ENCODE data around the gene MYLK4.

The MYLK4 gene

GRCh38 chr6:2755456-2755855, 4.7 kb upstream of the MYLK4 start:
- H3K4me3 ChIP-seq (ENCODE audit: low read length), result no peak overlapping the region
- no CpG with 5 or more reads among the region's 3 CpGs for WGBS (ENCODE audit: insufficient coverage, insufficient read length)
- H3K27me3 ChIP-seq (ENCODE audit: control insufficient read depth, insufficient read depth, low read length), result no peaks in the 10 kb centered on the region
- H3K9me3 ChIP-seq (ENCODE audit: control insufficient read depth, insufficient read depth, low read length), result no peaks in the 10 kb centered on the region
- no peaks in the 10 kb centered on the region for H3K4me1 ChIP-seq (ENCODE audit: control insufficient read depth, insufficient read depth, low read length)
- H3K27ac ChIP-seq (ENCODE audit: low read length), result no peak overlapping the region
- H3K36me3 ChIP-seq (ENCODE audit: control insufficient read depth, insufficient read depth, low read length), result no peaks in the 10 kb centered on the region
- DNase-seq (ENCODE audit: low read depth, low spot score), result no peak

DNA sequence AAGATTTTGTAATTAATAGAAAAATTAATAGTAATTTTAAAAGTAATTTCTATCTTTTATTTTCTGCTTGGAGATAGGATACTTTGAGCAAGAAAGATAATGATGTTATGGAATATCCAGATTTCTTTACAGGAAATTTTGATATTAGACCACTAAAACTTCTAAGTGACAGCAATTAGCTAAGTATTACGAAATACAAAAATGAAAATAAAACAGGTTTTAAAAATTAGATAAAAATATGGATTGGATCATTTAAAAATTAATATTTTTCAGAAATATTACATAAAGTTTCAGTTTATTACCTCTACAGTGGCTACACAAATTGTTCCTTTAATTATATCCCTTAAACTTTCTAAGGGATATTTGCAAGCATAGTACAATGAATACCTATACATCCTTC, 4.2 kb upstream of the MYLK4 start:
- no peak overlapping the region for H3K27ac ChIP-seq (ENCODE audit: low read length)
- WGBS (ENCODE audit: insufficient coverage, insufficient read length), result no CpG with 5 or more reads among the region's 1 CpG
- H3K9me3 ChIP-seq (ENCODE audit: control insufficient read depth, insufficient read depth, low read length), result no peaks in the 10 kb centered on the region
- H3K27me3 ChIP-seq (ENCODE audit: control insufficient read depth, insufficient read depth, low read length), result no peaks in the 10 kb centered on the region
- H3K36me3 ChIP-seq (ENCODE audit: control insufficient read depth, insufficient read depth, low read length), result no peaks in the 10 kb centered on the region
- no peak for DNase-seq (ENCODE audit: low read depth, low spot score)
- no peak overlapping the region for H3K4me3 ChIP-seq (ENCODE audit: low read length)
- no peaks in the 10 kb centered on the region for H3K4me1 ChIP-seq (ENCODE audit: control insufficient read depth, insufficient read depth, low read length)

DNA sequence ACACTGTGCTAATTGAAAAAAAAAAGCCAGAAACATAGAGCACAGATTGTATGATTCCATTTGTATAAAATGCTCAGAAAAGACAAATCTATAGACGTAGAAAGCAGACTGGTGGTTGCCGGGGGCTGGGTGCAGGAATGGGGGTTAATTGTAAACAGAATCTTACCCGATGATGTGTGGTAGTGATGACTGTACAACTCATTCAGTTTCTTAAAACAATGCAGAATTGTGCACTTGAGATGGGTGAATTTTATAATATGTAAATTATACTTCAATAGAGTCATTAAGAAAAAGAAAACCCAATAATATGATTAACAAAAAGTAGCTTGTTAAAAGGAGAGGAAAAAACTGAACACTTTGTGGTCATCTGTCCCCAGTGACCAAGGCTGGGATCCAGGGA, 3.7 kb upstream of the MYLK4 start:
- H3K27me3 ChIP-seq (ENCODE audit: control insufficient read depth, insufficient read depth, low read length), result no peaks in the 10 kb centered on the region
- H3K4me3 ChIP-seq (ENCODE audit: low read length), result no peak overlapping the region
- no peaks in the 10 kb centered on the region for H3K9me3 ChIP-seq (ENCODE audit: control insufficient read depth, insufficient read depth, low read length)
- no peak for DNase-seq (ENCODE audit: low read depth, low spot score)
- no peaks in the 10 kb centered on the region for H3K4me1 ChIP-seq (ENCODE audit: control insufficient read depth, insufficient read depth, low read length)
- no peak overlapping the region for H3K27ac ChIP-seq (ENCODE audit: low read length)
- no CpG with 5 or more reads among the region's 3 CpGs for WGBS (ENCODE audit: insufficient coverage, insufficient read length)
- no peaks in the 10 kb centered on the region for H3K36me3 ChIP-seq (ENCODE audit: control insufficient read depth, insufficient read depth, low read length)

DNA sequence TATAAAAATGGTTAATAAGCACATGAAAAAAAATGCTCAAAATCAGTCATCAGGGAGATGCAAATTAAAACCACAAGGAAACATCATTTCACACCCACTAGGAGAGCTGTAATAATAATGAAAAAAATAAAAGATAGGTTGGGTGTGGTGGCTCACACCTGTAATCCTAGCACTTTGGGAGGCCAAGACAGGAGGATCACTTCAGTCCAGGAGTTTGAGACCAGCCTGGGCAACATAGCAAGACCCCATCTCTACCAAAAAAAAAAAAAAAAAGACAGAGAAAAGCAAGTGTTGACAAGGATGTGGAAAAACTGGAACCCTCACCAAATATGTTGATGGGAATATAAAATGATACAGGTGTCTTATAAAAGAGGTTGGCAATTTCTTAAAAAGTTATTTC, 3.0 kb upstream of the MYLK4 start:
- Histone ChIP-seq H3K36me3 (ENCODE audit: control insufficient read depth, insufficient read depth, low read length) (no peaks in the 10 kb centered on the region), H3K4me3 (ENCODE audit: low read length) (no peak overlapping the region), H3K4me1 (ENCODE audit: control insufficient read depth, insufficient read depth, low read length) (no peaks in the 10 kb centered on the region), H3K9me3 (ENCODE audit: control insufficient read depth, insufficient read depth, low read length) (no peaks in the 10 kb centered on the region), H3K27me3 (ENCODE audit: control insufficient read depth, insufficient read depth, low read length) (no peaks in the 10 kb centered on the region), H3K27ac (ENCODE audit: low read length) (no peak overlapping the region)
- no peak for DNase-seq (ENCODE audit: low read depth, low spot score)

- no peaks in the 10 kb centered on the region for H3K27me3 ChIP-seq (ENCODE audit: control insufficient read depth, insufficient read depth, low read length)
- no peak for DNase-seq (ENCODE audit: low read depth, low spot score)
- WGBS (ENCODE audit: insufficient coverage, insufficient read length), result no CpG with 5 or more reads among the region's 7 CpGs
- H3K9me3 ChIP-seq (ENCODE audit: control insufficient read depth, insufficient read depth, low read length), result no peaks in the 10 kb centered on the region
- H3K4me3 ChIP-seq (ENCODE audit: low read length), result no peak overlapping the region
- H3K36me3 ChIP-seq (ENCODE audit: control insufficient read depth, insufficient read depth, low read length), result no peaks in the 10 kb centered on the region
- H3K27ac ChIP-seq (ENCODE audit: low read length), result no peak overlapping the region
- no peaks in the 10 kb centered on the region for H3K4me1 ChIP-seq (ENCODE audit: control insufficient read depth, insufficient read depth, low read length)
Observed at GRCh38 chr6:2753110-2753489, 2.4 kb upstream of the MYLK4 start.

- H3K27me3 ChIP-seq (ENCODE audit: control insufficient read depth, insufficient read depth, low read length), result no peaks in the 10 kb centered on the region
- no peak overlapping the region for H3K4me3 ChIP-seq (ENCODE audit: low read length)
- H3K36me3 ChIP-seq (ENCODE audit: control insufficient read depth, insufficient read depth, low read length), result no peaks in the 10 kb centered on the region
- no peak overlapping the region for H3K27ac ChIP-seq (ENCODE audit: low read length)
- no peak for DNase-seq (ENCODE audit: low read depth, low spot score)
- H3K4me1 ChIP-seq (ENCODE audit: control insufficient read depth, insufficient read depth, low read length), result no peaks in the 10 kb centered on the region
- H3K9me3 ChIP-seq (ENCODE audit: control insufficient read depth, insufficient read depth, low read length), result no peaks in the 10 kb centered on the region
- no CpG with 5 or more reads among the region's 5 CpGs for WGBS (ENCODE audit: insufficient coverage, insufficient read length)
Observed at GRCh38 chr6:2752477-2753109, 1.9 kb upstream of the MYLK4 start.

- Histone ChIP-seq H3K27ac (ENCODE audit: low read length) (no peak overlapping the region), H3K4me1 (ENCODE audit: control insufficient read depth, insufficient read depth, low read length) (no peaks in the 10 kb centered on the region), H3K36me3 (ENCODE audit: control insufficient read depth, insufficient read depth, low read length) (no peaks in the 10 kb centered on the region), H3K27me3 (ENCODE audit: control insufficient read depth, insufficient read depth, low read length) (no peaks in the 10 kb centered on the region), H3K9me3 (ENCODE audit: control insufficient read depth, insufficient read depth, low read length) (no peaks in the 10 kb centered on the region), H3K4me3 (ENCODE audit: low read length) (no peak overlapping the region)
- DNase-seq (ENCODE audit: low read depth, low spot score), result no peak
- WGBS (ENCODE audit: insufficient coverage, insufficient read length), result no CpG with 5 or more reads among the region's 3 CpGs
Observed at GRCh38 chr6:2751871-2752270, 1.1 kb upstream of the MYLK4 start.

- Histone ChIP-seq H3K27ac (ENCODE audit: low read length) (no peak overlapping the region), H3K4me3 (ENCODE audit: low read length) (no peak overlapping the region), H3K36me3 (ENCODE audit: control insufficient read depth, insufficient read depth, low read length) (no peaks in the 10 kb centered on the region), H3K27me3 (ENCODE audit: control insufficient read depth, insufficient read depth, low read length) (no peaks in the 10 kb centered on the region), H3K4me1 (ENCODE audit: control insufficient read depth, insufficient read depth, low read length) (no peaks in the 10 kb centered on the region), H3K9me3 (ENCODE audit: control insufficient read depth, insufficient read depth, low read length) (no peaks in the 10 kb centered on the region)
- no CpG with 5 or more reads among the region's 11 CpGs for WGBS (ENCODE audit: insufficient coverage, insufficient read length)
- DNase-seq (ENCODE audit: low read depth, low spot score), result no peak
Observed at GRCh38 chr6:2749969-2750600, 637 bp downstream of the MYLK4 start.

GRCh38 chr6:2748183-2748582, 2.5 kb downstream of the MYLK4 start:
- no peak overlapping the region for H3K4me3 ChIP-seq (ENCODE audit: low read length)
- no peaks in the 10 kb centered on the region for H3K9me3 ChIP-seq (ENCODE audit: control insufficient read depth, insufficient read depth, low read length)
- no peak for DNase-seq (ENCODE audit: low read depth, low spot score)
- H3K36me3 ChIP-seq (ENCODE audit: control insufficient read depth, insufficient read depth, low read length), result no peaks in the 10 kb centered on the region
- no peaks in the 10 kb centered on the region for H3K4me1 ChIP-seq (ENCODE audit: control insufficient read depth, insufficient read depth, low read length)
- H3K27me3 ChIP-seq (ENCODE audit: control insufficient read depth, insufficient read depth, low read length), result no peaks in the 10 kb centered on the region
- H3K27ac ChIP-seq (ENCODE audit: low read length), result no peak overlapping the region
- WGBS (ENCODE audit: insufficient coverage, insufficient read length), result no CpG with 5 or more reads among the region's 8 CpGs

DNA sequence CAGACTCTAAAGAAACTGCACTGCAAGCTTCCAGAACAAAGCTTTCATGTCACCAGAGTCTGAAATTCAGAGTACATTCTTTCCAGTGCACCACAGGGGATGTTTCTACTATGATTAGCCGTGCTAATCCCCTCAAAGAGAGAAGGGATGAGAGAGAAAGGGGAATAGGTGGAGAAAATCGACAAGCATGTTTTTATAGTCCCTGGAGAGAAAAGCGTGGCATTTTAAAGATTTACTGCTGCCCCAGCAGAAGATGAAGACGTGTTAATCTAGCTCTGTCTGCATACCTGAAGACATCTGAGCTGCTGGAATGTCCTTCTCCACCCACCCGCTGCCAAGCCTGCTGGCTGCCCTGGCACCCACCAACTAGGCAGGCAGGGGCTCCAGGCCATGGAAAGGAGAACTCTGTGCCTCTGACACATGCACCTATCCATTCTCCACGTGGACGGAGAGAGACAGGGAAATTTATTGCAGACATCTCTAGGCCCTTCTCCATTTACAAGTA, 4.1 kb downstream of the MYLK4 start:
- H3K9me3 ChIP-seq (ENCODE audit: control insufficient read depth, insufficient read depth, low read length), result no peaks in the 10 kb centered on the region
- WGBS (ENCODE audit: insufficient coverage, insufficient read length), result no CpG with 5 or more reads among the region's 7 CpGs
- no peaks in the 10 kb centered on the region for H3K4me1 ChIP-seq (ENCODE audit: control insufficient read depth, insufficient read depth, low read length)
- H3K36me3 ChIP-seq (ENCODE audit: control insufficient read depth, insufficient read depth, low read length), result no peaks in the 10 kb centered on the region
- no peak overlapping the region for H3K4me3 ChIP-seq (ENCODE audit: low read length)
- no peak for DNase-seq (ENCODE audit: low read depth, low spot score)
- no peaks in the 10 kb centered on the region for H3K27me3 ChIP-seq (ENCODE audit: control insufficient read depth, insufficient read depth, low read length)
- H3K27ac ChIP-seq (ENCODE audit: low read length), result no peak overlapping the region

GRCh38 chr6:2745246-2745645, 5.5 kb downstream of the MYLK4 start:
- Histone ChIP-seq H3K27me3 (ENCODE audit: control insufficient read depth, insufficient read depth, low read length) (no peaks in the 10 kb centered on the region), H3K27ac (ENCODE audit: low read length) (no peak overlapping the region), H3K4me1 (ENCODE audit: control insufficient read depth, insufficient read depth, low read length) (no peaks in the 10 kb centered on the region), H3K9me3 (ENCODE audit: control insufficient read depth, insufficient read depth, low read length) (no peaks in the 10 kb centered on the region), H3K36me3 (ENCODE audit: control insufficient read depth, insufficient read depth, low read length) (no peaks in the 10 kb centered on the region), H3K4me3 (ENCODE audit: low read length) (no peak overlapping the region)
- no CpG with 5 or more reads among the region's 4 CpGs for WGBS (ENCODE audit: insufficient coverage, insufficient read length)
- no peak for DNase-seq (ENCODE audit: low read depth, low spot score)

Measured in iPS DF 6.9 (cell line).